ENCODE measurements around the gene ARMC7.

Gene ARMC7

GRCh38 chr17:75065562-75066151 is 44.1 kb upstream of the ARMC7 start:
- TF ChIP-seq TAF1 (IDR thresholded peaks at IDR 0.05; ENCODE audit: borderline replicate concordance, insufficient read depth, low read length), result no peak
- no peak for TF ChIP-seq REST (IDR thresholded peaks at IDR 0.05; ENCODE audit: insufficient read depth in 1 of 2, low read depth in 2 of 2, low read length in 2 of 2)
- TF ChIP-seq SIN3A (IDR thresholded peaks at IDR 0.05; ENCODE audit: borderline replicate concordance, insufficient read depth, low read length), result no peak
- TF ChIP-seq FOXP2 (optimal IDR thresholded peaks at IDR 0.05; ENCODE audit: borderline replicate concordance, extremely low read depth, extremely low read length, insufficient read depth), result no peak

GRCh38 chr17:75067856-75068255 is 41.9 kb upstream of the ARMC7 start:
- TF ChIP-seq SIN3A (IDR thresholded peaks at IDR 0.05; ENCODE audit: borderline replicate concordance, insufficient read depth, low read length), result no peak
- TF ChIP-seq TAF1 (IDR thresholded peaks at IDR 0.05; ENCODE audit: borderline replicate concordance, insufficient read depth, low read length), result no peak
- TF ChIP-seq REST (IDR thresholded peaks at IDR 0.05; ENCODE audit: insufficient read depth in 1 of 2, low read depth in 2 of 2, low read length in 2 of 2), result no peak
- TF ChIP-seq POLR2AphosphoS5 (IDR thresholded peaks at IDR 0.05; ENCODE audit: low read depth, low read length), result no peak
- no peak for TF ChIP-seq FOXP2 (optimal IDR thresholded peaks at IDR 0.05; ENCODE audit: borderline replicate concordance, extremely low read depth, extremely low read length, insufficient read depth)

- no peak for TF ChIP-seq POLR2AphosphoS5 (IDR thresholded peaks at IDR 0.05; ENCODE audit: low read depth, low read length)
- TF ChIP-seq REST (IDR thresholded peaks at IDR 0.05; ENCODE audit: insufficient read depth in 1 of 2, low read depth in 2 of 2, low read length in 2 of 2), result no peak
- no peak for TF ChIP-seq TAF1 (IDR thresholded peaks at IDR 0.05; ENCODE audit: borderline replicate concordance, insufficient read depth, low read length)
- TF ChIP-seq SIN3A (IDR thresholded peaks at IDR 0.05; ENCODE audit: borderline replicate concordance, insufficient read depth, low read length), result no peak
- no peak for TF ChIP-seq FOXP2 (optimal IDR thresholded peaks at IDR 0.05; ENCODE audit: borderline replicate concordance, extremely low read depth, extremely low read length, insufficient read depth)
Observed at GRCh38 chr17:75068750-75069149, 41.0 kb upstream of the ARMC7 start.

- TF ChIP-seq TAF1 (IDR thresholded peaks at IDR 0.05; ENCODE audit: borderline replicate concordance, insufficient read depth, low read length) (no peak), FOXP2 (optimal IDR thresholded peaks at IDR 0.05; ENCODE audit: borderline replicate concordance, extremely low read depth, extremely low read length, insufficient read depth) (no peak), POLR2AphosphoS5 (IDR thresholded peaks at IDR 0.05; ENCODE audit: low read depth, low read length) (no peak), REST (IDR thresholded peaks at IDR 0.05; ENCODE audit: insufficient read depth in 1 of 2, low read depth in 2 of 2, low read length in 2 of 2) (no peak), SIN3A (IDR thresholded peaks at IDR 0.05; ENCODE audit: borderline replicate concordance, insufficient read depth, low read length) (no peak)
Observed at GRCh38 chr17:75069783-75070182, 40.0 kb upstream of the ARMC7 start.
